ENCODE measurements around the gene TSPEAR. TPM values are rescaled to one million over a fixed set of nuclear protein-coding genes. Genes with fewer than 3 reads are reported as not detected.

The TSPEAR gene
- total RNA-seq, 1 experiment from 2014 or later = not detected

GRCh38 chr21:44571844-44572782 lies 139.3 kb downstream of the TSPEAR start:
- ChIA-PET POLR2A (no interaction called here), CTCF (no interaction called here)
- Mint-ChIP-seq H3K4me1 (ENCODE audit: insufficient read depth, unreplicated experiment) (peaks cover 7% of the 10 kb centered on the region), H3K36me3 (ENCODE audit: insufficient read depth, unreplicated experiment) (no peaks in the 10 kb centered on the region), H3K27me3 (ENCODE audit: insufficient read depth, unreplicated experiment) (peaks cover 45% of the 10 kb centered on the region), H3K27ac (ENCODE audit: low read depth, unreplicated experiment) (no peak overlapping the region), H3K4me3 (ENCODE audit: unreplicated experiment) (no peak overlapping the region), H3K9me3 (ENCODE audit: unreplicated experiment) (peaks cover 20% of the 10 kb centered on the region)
- TF ChIP-seq CTCF (IDR thresholded peaks at IDR 0.05; ENCODE audit: unreplicated experiment) = no peak
- intact Hi-C loops (cut with micrococcal nuclease) = no loop called here
- BruUV-seq (replicated peaks) = no TSS peak
- DNase-seq (ENCODE audit: unreplicated experiment) = no peak

- peaks cover 7% of the 10 kb centered on the region for H3K4me1 Mint-ChIP-seq (ENCODE audit: insufficient read depth, unreplicated experiment)
- no TSS peak for BruUV-seq (replicated peaks)
- ChIA-PET CTCF (no interaction called here), POLR2A (no interaction called here)
- no peak overlapping the region for H3K27ac Mint-ChIP-seq (ENCODE audit: low read depth, unreplicated experiment)
- no peak for DNase-seq (ENCODE audit: unreplicated experiment)
- peaks cover 45% of the 10 kb centered on the region for H3K27me3 Mint-ChIP-seq (ENCODE audit: insufficient read depth, unreplicated experiment)
- TF ChIP-seq CTCF (IDR thresholded peaks at IDR 0.05; ENCODE audit: unreplicated experiment) = no peak
- H3K4me3 Mint-ChIP-seq (ENCODE audit: unreplicated experiment) = no peak overlapping the region
- intact Hi-C loops (cut with micrococcal nuclease) = no loop called here
- H3K9me3 Mint-ChIP-seq (ENCODE audit: unreplicated experiment) = peaks cover 17% of the 10 kb centered on the region
- H3K36me3 Mint-ChIP-seq (ENCODE audit: insufficient read depth, unreplicated experiment) = no peaks in the 10 kb centered on the region
Observed at GRCh38 chr21:44571296-44571695, 140.1 kb downstream of the TSPEAR start.

GRCh38 chr21:44569861-44570517 lies 141.4 kb downstream of the TSPEAR start:
- POLR2A ChIA-PET = no interaction called here
- intact Hi-C loops (cut with micrococcal nuclease) = no loop called here

More at GRCh38 chr21:44569861-44570517, 141.4 kb downstream of the TSPEAR start:
- Mint-ChIP-seq H3K27ac (ENCODE audit: low read depth, unreplicated experiment) (no peak overlapping the region), H3K4me1 (ENCODE audit: insufficient read depth, unreplicated experiment) (peaks cover 6% of the 10 kb centered on the region), H3K9me3 (ENCODE audit: unreplicated experiment) (peaks cover 17% of the 10 kb centered on the region), H3K36me3 (ENCODE audit: insufficient read depth, unreplicated experiment) (no peaks in the 10 kb centered on the region), H3K4me3 (ENCODE audit: unreplicated experiment) (no peak overlapping the region), H3K27me3 (ENCODE audit: insufficient read depth, unreplicated experiment) (peaks cover 34% of the 10 kb centered on the region)
- CTCF ChIA-PET = interaction anchor here (0.6 to 0.9 kb wide), 2 partner anchors 11 to 653 kb away, joined by 3 read pairs; partner anchors contain the start of gene KRTAP10-5
- TF ChIP-seq CTCF (IDR thresholded peaks at IDR 0.05; ENCODE audit: unreplicated experiment) = no peak
- no peak for DNase-seq (ENCODE audit: unreplicated experiment)
- BruUV-seq (replicated peaks) = no TSS peak
